ENCODE results near the gene MFGE8. TPM values are rescaled to one million over a fixed set of nuclear protein-coding genes. Genes with fewer than 3 reads are reported as not detected.
"Not testable (repeated sequence)": the region's sequence is repeated elsewhere in the genome, so short reads cannot be mapped to it uniquely, and the experiment has no call there.

Gene MFGE8
- total RNA-seq, 1 experiment from 2014 or later: 118 TPM

- Histone ChIP-seq H3K4me1 (ENCODE audit: insufficient read depth, low read length, poor library complexity, severe bottlenecking) (no peaks in the 10 kb centered on the region), H3K9me3 (ENCODE audit: low read depth, low read length, poor library complexity, severe bottlenecking) (no peaks in the 10 kb centered on the region), H3K36me3 (ENCODE audit: insufficient read depth, low read length, poor library complexity, severe bottlenecking) (no peaks in the 10 kb centered on the region), H3K27me3 (replicated peaks; ENCODE audit: insufficient read depth, low read depth, low read length, poor library complexity) (no peaks in the 10 kb centered on the region), H3K4me3 (ENCODE audit: low read depth, low read length, poor library complexity, severe bottlenecking) (no peak overlapping the region), H3K27ac (ENCODE audit: low read depth, low read length, poor library complexity, severe bottlenecking) (no peak overlapping the region)
- DNase-seq (ENCODE audit: low spot score): no peak
- TF ChIP-seq EZH2 (IDR thresholded peaks at IDR 0.05; ENCODE audit: borderline replicate concordance, low read depth, low read length, poor library complexity, severe bottlenecking): no peak
- TF ChIP-seq, protein P1, sequence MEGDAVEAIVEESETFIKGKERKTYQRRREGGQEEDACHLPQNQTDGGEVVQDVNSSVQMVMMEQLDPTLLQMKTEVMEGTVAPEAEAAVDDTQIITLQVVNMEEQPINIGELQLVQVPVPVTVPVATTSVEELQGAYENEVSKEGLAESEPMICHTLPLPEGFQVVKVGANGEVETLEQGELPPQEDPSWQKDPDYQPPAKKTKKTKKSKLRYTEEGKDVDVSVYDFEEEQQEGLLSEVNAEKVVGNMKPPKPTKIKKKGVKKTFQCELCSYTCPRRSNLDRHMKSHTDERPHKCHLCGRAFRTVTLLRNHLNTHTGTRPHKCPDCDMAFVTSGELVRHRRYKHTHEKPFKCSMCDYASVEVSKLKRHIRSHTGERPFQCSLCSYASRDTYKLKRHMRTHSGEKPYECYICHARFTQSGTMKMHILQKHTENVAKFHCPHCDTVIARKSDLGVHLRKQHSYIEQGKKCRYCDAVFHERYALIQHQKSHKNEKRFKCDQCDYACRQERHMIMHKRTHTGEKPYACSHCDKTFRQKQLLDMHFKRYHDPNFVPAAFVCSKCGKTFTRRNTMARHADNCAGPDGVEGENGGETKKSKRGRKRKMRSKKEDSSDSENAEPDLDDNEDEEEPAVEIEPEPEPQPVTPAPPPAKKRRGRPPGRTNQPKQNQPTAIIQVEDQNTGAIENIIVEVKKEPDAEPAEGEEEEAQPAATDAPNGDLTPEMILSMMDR (conservative IDR thresholded peaks at IDR 0.05; ENCODE audit: low read depth, low read length): no peak
- intact Hi-C loops (cut with micrococcal nuclease; ENCODE audit: unreplicated experiment): no loop called here
- ChIA-PET CTCF (no interaction called here), POLR2A (ENCODE audit: low non-redundant PET) (no interaction called here)
- BruUV-seq (replicated peaks): no TSS peak
These were observed 19.2 kb upstream of the MFGE8 start for GRCh38 chr15:88932271-88932874.

DNA sequence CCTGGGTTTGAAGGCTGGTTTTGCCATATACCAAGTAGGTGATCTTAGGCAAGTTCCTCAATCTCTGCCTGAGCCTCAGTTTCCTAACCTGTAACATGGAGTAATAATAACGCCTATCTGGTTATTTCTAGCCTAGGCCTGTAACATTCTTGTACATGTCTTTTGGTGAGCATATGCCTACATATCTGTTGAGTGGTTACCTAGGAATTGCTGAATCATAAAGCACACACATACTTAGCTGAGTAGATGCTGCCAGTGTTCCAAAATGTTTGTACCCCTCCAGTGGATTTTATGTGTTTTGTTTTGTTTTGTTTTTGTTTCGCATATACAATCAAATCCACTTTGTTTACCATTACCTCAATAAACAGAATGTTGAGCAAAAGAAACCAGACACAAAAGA, 17.4 kb upstream of the MFGE8 start:
- BruUV-seq (replicated peaks): no TSS peak
- ChIA-PET CTCF (no interaction called here), POLR2A (ENCODE audit: low non-redundant PET) (no interaction called here)
- Histone ChIP-seq H3K4me3 (ENCODE audit: low read depth, low read length, poor library complexity, severe bottlenecking) (no peak overlapping the region), H3K27ac (ENCODE audit: low read depth, low read length, poor library complexity, severe bottlenecking) (no peak overlapping the region), H3K36me3 (ENCODE audit: insufficient read depth, low read length, poor library complexity, severe bottlenecking) (no peaks in the 10 kb centered on the region), H3K27me3 (replicated peaks; ENCODE audit: insufficient read depth, low read depth, low read length, poor library complexity) (no peaks in the 10 kb centered on the region), H3K4me1 (ENCODE audit: insufficient read depth, low read length, poor library complexity, severe bottlenecking) (no peaks in the 10 kb centered on the region), H3K9me3 (ENCODE audit: low read depth, low read length, poor library complexity, severe bottlenecking) (no peaks in the 10 kb centered on the region)
- intact Hi-C loops (cut with micrococcal nuclease; ENCODE audit: unreplicated experiment): no loop called here
- no peak for DNase-seq (ENCODE audit: low spot score)
- TF ChIP-seq, protein P1 (conservative IDR thresholded peaks at IDR 0.05; ENCODE audit: low read depth, low read length): no peak
- no peak for TF ChIP-seq EZH2 (IDR thresholded peaks at IDR 0.05; ENCODE audit: borderline replicate concordance, low read depth, low read length, poor library complexity, severe bottlenecking)

DNA sequence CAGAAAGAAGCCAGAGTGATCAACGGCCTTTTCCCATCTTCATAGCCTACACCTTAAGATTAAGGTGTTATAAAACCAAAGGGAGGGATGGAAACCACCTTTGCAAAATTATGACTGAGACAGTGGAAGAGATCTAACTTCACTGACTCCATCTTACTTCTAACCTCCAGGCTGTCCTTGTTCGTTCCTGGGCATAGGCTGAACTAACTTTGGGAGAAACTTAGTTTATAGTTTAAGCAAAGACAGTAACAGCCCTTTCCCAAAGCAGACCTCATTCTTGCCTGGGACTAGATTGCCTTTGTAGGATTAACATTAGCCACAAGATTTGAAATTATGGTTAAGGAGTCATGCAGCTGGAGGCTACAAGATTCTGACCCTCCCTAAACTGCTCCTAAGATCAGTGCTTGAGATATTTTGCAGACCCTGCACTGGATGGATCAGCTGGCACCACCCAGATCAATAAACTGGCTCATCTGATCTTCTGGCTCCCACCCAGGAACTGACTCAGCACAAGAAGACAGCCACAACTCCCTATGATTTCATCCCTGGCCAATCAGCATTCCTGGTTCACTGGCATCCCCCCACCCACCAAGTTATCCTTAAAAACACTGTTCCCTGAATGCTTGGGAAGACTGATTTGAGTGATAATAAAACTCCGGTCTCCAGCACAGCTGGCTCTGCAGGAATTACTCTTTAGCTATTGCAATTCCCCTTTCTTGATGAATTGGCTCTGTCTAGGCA, 16.3 kb upstream of the MFGE8 start:
- intact Hi-C loops (cut with micrococcal nuclease; ENCODE audit: unreplicated experiment): not testable (repeated sequence)

DNA sequence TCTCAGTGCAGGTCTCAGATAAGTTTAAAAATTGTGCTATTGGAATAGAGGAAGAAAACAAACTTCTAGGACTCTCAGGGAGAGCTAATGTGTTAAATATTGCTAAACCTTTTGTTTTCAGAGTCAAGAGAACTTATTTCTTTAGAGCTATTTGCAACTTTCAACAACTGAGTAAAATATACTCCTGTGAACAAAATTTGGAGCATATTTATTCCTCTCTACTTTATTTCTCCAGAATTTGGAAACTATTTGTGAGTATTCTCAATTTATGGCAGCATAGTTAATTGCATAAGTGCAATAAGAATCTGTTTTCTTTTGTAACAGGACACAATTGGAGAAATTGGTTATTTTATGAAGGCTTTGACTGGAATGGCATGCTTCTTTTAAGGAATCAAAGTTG, 15.0 kb upstream of the MFGE8 start:
- H3K4me1 ChIP-seq (ENCODE audit: insufficient read depth, low read length, poor library complexity, severe bottlenecking); H3K36me3 ChIP-seq (ENCODE audit: insufficient read depth, low read length, poor library complexity, severe bottlenecking); H3K9me3 ChIP-seq (ENCODE audit: low read depth, low read length, poor library complexity, severe bottlenecking); H3K27ac ChIP-seq (ENCODE audit: low read depth, low read length, poor library complexity, severe bottlenecking); intact Hi-C loops (cut with micrococcal nuclease; ENCODE audit: unreplicated experiment); DNase-seq (ENCODE audit: low spot score); POLR2A ChIA-PET (ENCODE audit: low non-redundant PET); BruUV-seq (replicated peaks); H3K4me3 ChIP-seq (ENCODE audit: low read depth, low read length, poor library complexity, severe bottlenecking); H3K27me3 ChIP-seq (replicated peaks; ENCODE audit: insufficient read depth, low read depth, low read length, poor library complexity); CTCF ChIA-PET: not testable (repeated sequence)

More for the DNA sequence above, 16.3 kb upstream of the MFGE8 start:
- POLR2A ChIA-PET (ENCODE audit: low non-redundant PET); H3K4me1 ChIP-seq (ENCODE audit: insufficient read depth, low read length, poor library complexity, severe bottlenecking); H3K27ac ChIP-seq (ENCODE audit: low read depth, low read length, poor library complexity, severe bottlenecking); H3K36me3 ChIP-seq (ENCODE audit: insufficient read depth, low read length, poor library complexity, severe bottlenecking); BruUV-seq (replicated peaks); CTCF ChIA-PET; H3K4me3 ChIP-seq (ENCODE audit: low read depth, low read length, poor library complexity, severe bottlenecking); H3K9me3 ChIP-seq (ENCODE audit: low read depth, low read length, poor library complexity, severe bottlenecking); DNase-seq (ENCODE audit: low spot score); H3K27me3 ChIP-seq (replicated peaks; ENCODE audit: insufficient read depth, low read depth, low read length, poor library complexity): not testable (repeated sequence)

GRCh38 chr15:88925648-88926047, 12.5 kb upstream of the MFGE8 start:
- H3K27ac ChIP-seq (ENCODE audit: low read depth, low read length, poor library complexity, severe bottlenecking); POLR2A ChIA-PET (ENCODE audit: low non-redundant PET); intact Hi-C loops (cut with micrococcal nuclease; ENCODE audit: unreplicated experiment); H3K9me3 ChIP-seq (ENCODE audit: low read depth, low read length, poor library complexity, severe bottlenecking); BruUV-seq (replicated peaks); DNase-seq (ENCODE audit: low spot score); H3K36me3 ChIP-seq (ENCODE audit: insufficient read depth, low read length, poor library complexity, severe bottlenecking); H3K4me3 ChIP-seq (ENCODE audit: low read depth, low read length, poor library complexity, severe bottlenecking); H3K27me3 ChIP-seq (replicated peaks; ENCODE audit: insufficient read depth, low read depth, low read length, poor library complexity); H3K4me1 ChIP-seq (ENCODE audit: insufficient read depth, low read length, poor library complexity, severe bottlenecking); CTCF ChIA-PET: not testable (repeated sequence)

DNA sequence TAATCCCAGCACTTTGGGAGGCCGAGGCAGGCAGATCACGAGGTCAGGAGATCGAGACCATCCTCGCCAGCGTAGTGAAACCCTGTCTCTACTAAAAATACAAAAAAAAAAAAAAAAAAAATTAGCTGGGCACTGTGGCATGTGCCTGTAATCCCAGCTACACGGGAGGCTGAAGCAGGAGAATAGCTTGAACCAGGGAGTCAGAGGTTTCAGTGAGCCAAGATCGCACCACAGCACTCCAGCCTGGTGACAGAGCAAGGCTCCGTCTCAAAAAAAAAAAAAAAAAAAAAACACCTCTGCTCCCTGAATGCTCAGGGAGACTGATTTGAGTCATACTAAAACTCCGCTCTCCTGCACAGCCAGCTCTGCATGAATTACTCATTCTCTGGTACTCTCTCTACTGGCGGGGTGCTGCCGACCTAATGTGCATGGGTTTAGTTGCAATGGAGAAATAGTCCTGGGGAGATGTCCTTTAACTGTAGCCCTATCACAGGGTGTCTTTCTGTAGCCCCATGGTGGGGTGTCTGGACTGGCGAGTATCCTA, 7.8 kb upstream of the MFGE8 start:
- H3K4me3 ChIP-seq (ENCODE audit: low read depth, low read length, poor library complexity, severe bottlenecking); CTCF ChIA-PET; H3K9me3 ChIP-seq (ENCODE audit: low read depth, low read length, poor library complexity, severe bottlenecking); H3K27ac ChIP-seq (ENCODE audit: low read depth, low read length, poor library complexity, severe bottlenecking); BruUV-seq (replicated peaks); H3K27me3 ChIP-seq (replicated peaks; ENCODE audit: insufficient read depth, low read depth, low read length, poor library complexity); POLR2A ChIA-PET (ENCODE audit: low non-redundant PET); intact Hi-C loops (cut with micrococcal nuclease; ENCODE audit: unreplicated experiment); H3K36me3 ChIP-seq (ENCODE audit: insufficient read depth, low read length, poor library complexity, severe bottlenecking); DNase-seq (ENCODE audit: low spot score): not testable (repeated sequence)
- peaks cover 11% of the 10 kb centered on the region for H3K4me1 ChIP-seq (ENCODE audit: insufficient read depth, low read length, poor library complexity, severe bottlenecking)

Measured in A673 (cell line).